ACHN (cell line): ENCODE measurements around the gene ADARB2.

ENCODE experiments used
- DNase-seq: peaks from one replicate; pipeline ENCODE4 v3.0.0-alpha.2; 2015
- in situ Hi-C: cut with HindIII; loops from 2 replicates; pipeline ENCODE4 v1.10.0; 2017; ENCODE audit warnings: low sequenced_read_pairs, low pct_ligation_motif_present, low pct_unique_long_range_greater_than_20kb

The ADARB2 gene

GRCh38 chr10:1530871-1531517 lies 206.3 kb downstream of the ADARB2 start:
- DNase-seq: no peak
- in situ Hi-C loops: no loop called here

- in situ Hi-C loops: no loop called here
- DNase-seq: no peak
Observed at GRCh38 chr10:1529806-1530413, 207.4 kb downstream of the ADARB2 start.

GRCh38 chr10:1527951-1528350 lies 209.4 kb downstream of the ADARB2 start:
- in situ Hi-C loops: no loop called here
- no peak for DNase-seq

- DNase-seq: no peak
- in situ Hi-C loops: no loop called here
Observed at GRCh38 chr10:1526436-1527055, 210.8 kb downstream of the ADARB2 start.

GRCh38 chr10:1525354-1526162 lies 211.8 kb downstream of the ADARB2 start:
- DNase-seq: no peak
- in situ Hi-C loops: no loop called here

- DNase-seq: no peak
- in situ Hi-C loops: no loop called here
Observed at GRCh38 chr10:1524540-1524939, 212.8 kb downstream of the ADARB2 start.

- no peak for DNase-seq
- in situ Hi-C loops: no loop called here
Observed at GRCh38 chr10:1523221-1523620, 214.1 kb downstream of the ADARB2 start.

- DNase-seq: no peak
- in situ Hi-C loops: no loop called here
Observed at GRCh38 chr10:1522237-1522636, 215.1 kb downstream of the ADARB2 start.

GRCh38 chr10:1521741-1522140 lies 215.6 kb downstream of the ADARB2 start:
- DNase-seq: no peak
- in situ Hi-C loops: no loop called here

- no peak for DNase-seq
- in situ Hi-C loops: no loop called here
Observed at GRCh38 chr10:1520909-1521565, 216.3 kb downstream of the ADARB2 start.

GRCh38 chr10:1519391-1519790 lies 217.9 kb downstream of the ADARB2 start:
- in situ Hi-C loops: no loop called here

GRCh38 chr10:1517684-1518083 lies 219.6 kb downstream of the ADARB2 start:
- in situ Hi-C loops: no loop called here
- DNase-seq: no peak

More at GRCh38 chr10:1519391-1519790, 217.9 kb downstream of the ADARB2 start:
- DNase-seq: no peak

- DNase-seq: no peak
- in situ Hi-C loops: no loop called here
Observed at GRCh38 chr10:1516492-1517165, 220.7 kb downstream of the ADARB2 start.

GRCh38 chr10:1515780-1516491 lies 221.4 kb downstream of the ADARB2 start:
- DNase-seq: no peak
- in situ Hi-C loops: no loop called here

- in situ Hi-C loops: no loop called here
- DNase-seq: no peak
Observed at GRCh38 chr10:1515121-1515779, 222.1 kb downstream of the ADARB2 start.

- in situ Hi-C loops: no loop called here
- no peak for DNase-seq
Observed at GRCh38 chr10:1514681-1515080, 222.6 kb downstream of the ADARB2 start.

GRCh38 chr10:1513221-1513620 lies 224.1 kb downstream of the ADARB2 start:
- DNase-seq: no peak
- in situ Hi-C loops: no loop called here
